ENCODE measurements around the gene FCHSD1.

Gene FCHSD1

GRCh38 chr5:141686648-141687416 is 35.6 kb upstream of the FCHSD1 start:
- H3K4me3 ChIP-seq (ENCODE audit: low read depth in 1 of 2, low read length in 2 of 2): no peak overlapping the region
- H3K36me3 ChIP-seq (ENCODE audit: control insufficient read depth in 1 of 2, insufficient read depth in 2 of 2, low read length in 2 of 2): no peaks in the 10 kb centered on the region
- no peak overlapping the region for H3K9ac ChIP-seq (ENCODE audit: low read depth in 1 of 2, low read length in 2 of 2)
- H3K4me1 ChIP-seq (ENCODE audit: control insufficient read depth in 1 of 2, insufficient read depth in 2 of 2, low read length in 2 of 2): peaks cover 6 to 7% of the 10 kb centered on the region in 2 donors
- H3K9me3 ChIP-seq (ENCODE audit: control insufficient read depth in 1 of 2, low read length in 2 of 2): no peaks in the 10 kb centered on the region
- H3K27ac ChIP-seq (ENCODE audit: low read depth, low read length): no peak overlapping the region
- peaks cover 0 to 9% of the 10 kb centered on the region in 2 donors for H3K27me3 ChIP-seq (ENCODE audit: control insufficient read depth in 1 of 2, insufficient read depth in 2 of 2, low read length in 2 of 2)

- H3K27me3 ChIP-seq (ENCODE audit: control insufficient read depth in 1 of 2, insufficient read depth in 2 of 2, low read length in 2 of 2): peaks cover 3 to 12% of the 10 kb centered on the region in 2 donors
- no peaks in the 10 kb centered on the region for H3K9me3 ChIP-seq (ENCODE audit: control insufficient read depth in 1 of 2, low read length in 2 of 2)
- H3K36me3 ChIP-seq (ENCODE audit: control insufficient read depth in 1 of 2, insufficient read depth in 2 of 2, low read length in 2 of 2): no peaks in the 10 kb centered on the region
- no peak overlapping the region for H3K4me3 ChIP-seq (ENCODE audit: low read depth in 1 of 2, low read length in 2 of 2)
- no peak overlapping the region for H3K9ac ChIP-seq (ENCODE audit: low read depth in 1 of 2, low read length in 2 of 2)
- peaks cover 18% of the 10 kb centered on the region in 2 donors for H3K4me1 ChIP-seq (ENCODE audit: control insufficient read depth in 1 of 2, insufficient read depth in 2 of 2, low read length in 2 of 2)
- H3K27ac ChIP-seq (ENCODE audit: low read depth, low read length): no peak overlapping the region
These were observed 34.4 kb upstream of the FCHSD1 start for GRCh38 chr5:141685591-141685990.

GRCh38 chr5:141683596-141684141 is 32.5 kb upstream of the FCHSD1 start:
- Histone ChIP-seq H3K9me3 (ENCODE audit: control insufficient read depth in 1 of 2, low read length in 2 of 2) (no peaks in the 10 kb centered on the region), H3K4me1 (ENCODE audit: control insufficient read depth in 1 of 2, insufficient read depth in 2 of 2, low read length in 2 of 2) (peaks cover 19 to 23% of the 10 kb centered on the region in 2 donors), H3K27me3 (ENCODE audit: control insufficient read depth in 1 of 2, insufficient read depth in 2 of 2, low read length in 2 of 2) (peaks cover 3% of the 10 kb centered on the region in 2 donors), H3K4me3 (ENCODE audit: low read depth in 1 of 2, low read length in 2 of 2) (no peak overlapping the region), H3K36me3 (ENCODE audit: control insufficient read depth in 1 of 2, insufficient read depth in 2 of 2, low read length in 2 of 2) (no peaks in the 10 kb centered on the region), H3K27ac (ENCODE audit: low read depth, low read length) (no peak overlapping the region), H3K9ac (ENCODE audit: low read depth in 1 of 2, low read length in 2 of 2) (no peak overlapping the region)

- Histone ChIP-seq H3K27ac (ENCODE audit: low read depth, low read length) (no peak within 1 kb of the TSS), H3K4me1 (ENCODE audit: control insufficient read depth in 1 of 2, insufficient read depth in 2 of 2, low read length in 2 of 2) (peaks cover 19 to 23% of the 10 kb centered on the region in 2 donors), H3K36me3 (ENCODE audit: control insufficient read depth in 1 of 2, insufficient read depth in 2 of 2, low read length in 2 of 2) (no peaks in the 10 kb centered on the region), H3K27me3 (ENCODE audit: control insufficient read depth in 1 of 2, insufficient read depth in 2 of 2, low read length in 2 of 2) (peaks cover 3% of the 10 kb centered on the region in 2 donors), H3K4me3 (ENCODE audit: low read depth in 1 of 2, low read length in 2 of 2) (peak within 1 kb of the TSS; percentile 66 to 67), H3K9me3 (ENCODE audit: control insufficient read depth in 1 of 2, low read length in 2 of 2) (no peaks in the 10 kb centered on the region), H3K9ac (ENCODE audit: low read depth in 1 of 2, low read length in 2 of 2) (peak within 1 kb of the TSS; percentile 62 to 69)
These were observed 30.8 kb upstream of the FCHSD1 start, which contains the start of gene ARAP3 for GRCh38 chr5:141681695-141682641. TSS of gene ARAP3 (minus strand) at chr5:141682230. CDS start at chr5:141680486, 1,744 bp downstream.

GRCh38 chr5:141681295-141681694 is 30.1 kb upstream of the FCHSD1 start:
- Histone ChIP-seq H3K27me3 (ENCODE audit: control insufficient read depth in 1 of 2, insufficient read depth in 2 of 2, low read length in 2 of 2) (peaks cover 3% of the 10 kb centered on the region in 2 donors), H3K9ac (ENCODE audit: low read depth in 1 of 2, low read length in 2 of 2) (peak overlapping the region; percentile 62 to 69), H3K9me3 (ENCODE audit: control insufficient read depth in 1 of 2, low read length in 2 of 2) (no peaks in the 10 kb centered on the region), H3K4me1 (ENCODE audit: control insufficient read depth in 1 of 2, insufficient read depth in 2 of 2, low read length in 2 of 2) (peaks cover 19 to 23% of the 10 kb centered on the region in 2 donors), H3K27ac (ENCODE audit: low read depth, low read length) (no peak overlapping the region), H3K4me3 (ENCODE audit: low read depth in 1 of 2, low read length in 2 of 2) (peak overlapping the region; percentile 64 to 67), H3K36me3 (ENCODE audit: control insufficient read depth in 1 of 2, insufficient read depth in 2 of 2, low read length in 2 of 2) (no peaks in the 10 kb centered on the region)

GRCh38 chr5:141680751-141681201 is 29.6 kb upstream of the FCHSD1 start:
- H3K27me3 ChIP-seq (ENCODE audit: control insufficient read depth in 1 of 2, insufficient read depth in 2 of 2, low read length in 2 of 2): peaks cover 3% of the 10 kb centered on the region in 2 donors
- peak overlapping the region; percentile 64 to 67 for H3K4me3 ChIP-seq (ENCODE audit: low read depth in 1 of 2, low read length in 2 of 2)
- H3K9ac ChIP-seq (ENCODE audit: low read depth in 1 of 2, low read length in 2 of 2): peak overlapping the region in 1 of 2 donors; percentile 62
- no peak overlapping the region for H3K27ac ChIP-seq (ENCODE audit: low read depth, low read length)
- H3K9me3 ChIP-seq (ENCODE audit: control insufficient read depth in 1 of 2, low read length in 2 of 2): no peaks in the 10 kb centered on the region
- H3K4me1 ChIP-seq (ENCODE audit: control insufficient read depth in 1 of 2, insufficient read depth in 2 of 2, low read length in 2 of 2): peaks cover 19 to 23% of the 10 kb centered on the region in 2 donors
- no peaks in the 10 kb centered on the region for H3K36me3 ChIP-seq (ENCODE audit: control insufficient read depth in 1 of 2, insufficient read depth in 2 of 2, low read length in 2 of 2)

- H3K27ac ChIP-seq (ENCODE audit: low read depth, low read length): no peak overlapping the region
- H3K9ac ChIP-seq (ENCODE audit: low read depth in 1 of 2, low read length in 2 of 2): no peak overlapping the region
- H3K9me3 ChIP-seq (ENCODE audit: control insufficient read depth in 1 of 2, low read length in 2 of 2): no peaks in the 10 kb centered on the region
- H3K4me3 ChIP-seq (ENCODE audit: low read depth in 1 of 2, low read length in 2 of 2): no peak overlapping the region
- peaks cover 3% of the 10 kb centered on the region in 2 donors for H3K27me3 ChIP-seq (ENCODE audit: control insufficient read depth in 1 of 2, insufficient read depth in 2 of 2, low read length in 2 of 2)
- H3K4me1 ChIP-seq (ENCODE audit: control insufficient read depth in 1 of 2, insufficient read depth in 2 of 2, low read length in 2 of 2): peaks cover 19 to 23% of the 10 kb centered on the region in 2 donors
- H3K36me3 ChIP-seq (ENCODE audit: control insufficient read depth in 1 of 2, insufficient read depth in 2 of 2, low read length in 2 of 2): no peaks in the 10 kb centered on the region
These were observed 29.0 kb upstream of the FCHSD1 start for GRCh38 chr5:141680178-141680577.

GRCh38 chr5:141677415-141677814 is 26.2 kb upstream of the FCHSD1 start:
- H3K9ac ChIP-seq (ENCODE audit: low read depth in 1 of 2, low read length in 2 of 2): no peak overlapping the region
- H3K27ac ChIP-seq (ENCODE audit: low read depth, low read length): no peak overlapping the region
- H3K4me3 ChIP-seq (ENCODE audit: low read depth in 1 of 2, low read length in 2 of 2): no peak overlapping the region
- no peaks in the 10 kb centered on the region for H3K36me3 ChIP-seq (ENCODE audit: control insufficient read depth in 1 of 2, insufficient read depth in 2 of 2, low read length in 2 of 2)
- H3K27me3 ChIP-seq (ENCODE audit: control insufficient read depth in 1 of 2, insufficient read depth in 2 of 2, low read length in 2 of 2): peaks cover 3% of the 10 kb centered on the region in 2 donors
- H3K4me1 ChIP-seq (ENCODE audit: control insufficient read depth in 1 of 2, insufficient read depth in 2 of 2, low read length in 2 of 2): peaks cover 16 to 19% of the 10 kb centered on the region in 2 donors
- no peaks in the 10 kb centered on the region for H3K9me3 ChIP-seq (ENCODE audit: control insufficient read depth in 1 of 2, low read length in 2 of 2)

GRCh38 chr5:141675672-141676071 is 24.5 kb upstream of the FCHSD1 start:
- Histone ChIP-seq H3K9ac (ENCODE audit: low read depth in 1 of 2, low read length in 2 of 2) (no peak overlapping the region), H3K27ac (ENCODE audit: low read depth, low read length) (no peak overlapping the region), H3K9me3 (ENCODE audit: control insufficient read depth in 1 of 2, low read length in 2 of 2) (no peaks in the 10 kb centered on the region), H3K27me3 (ENCODE audit: control insufficient read depth in 1 of 2, insufficient read depth in 2 of 2, low read length in 2 of 2) (peaks cover 0 to under 1% of the 10 kb centered on the region in 2 donors), H3K4me3 (ENCODE audit: low read depth in 1 of 2, low read length in 2 of 2) (no peak overlapping the region), H3K4me1 (ENCODE audit: control insufficient read depth in 1 of 2, insufficient read depth in 2 of 2, low read length in 2 of 2) (peaks cover 3 to 6% of the 10 kb centered on the region in 2 donors), H3K36me3 (ENCODE audit: control insufficient read depth in 1 of 2, insufficient read depth in 2 of 2, low read length in 2 of 2) (peaks cover 0 to 6% of the 10 kb centered on the region in 2 donors)
